Measurements from ENCODE around the gene SUSD2. TPM values are rescaled to one million over a fixed set of nuclear protein-coding genes. Genes with fewer than 3 reads are reported as not detected.

The SUSD2 gene
- total and polyA plus RNA-seq, 4 donors, result 0.14 to 2.5 (median 0.52) TPM

DNA sequence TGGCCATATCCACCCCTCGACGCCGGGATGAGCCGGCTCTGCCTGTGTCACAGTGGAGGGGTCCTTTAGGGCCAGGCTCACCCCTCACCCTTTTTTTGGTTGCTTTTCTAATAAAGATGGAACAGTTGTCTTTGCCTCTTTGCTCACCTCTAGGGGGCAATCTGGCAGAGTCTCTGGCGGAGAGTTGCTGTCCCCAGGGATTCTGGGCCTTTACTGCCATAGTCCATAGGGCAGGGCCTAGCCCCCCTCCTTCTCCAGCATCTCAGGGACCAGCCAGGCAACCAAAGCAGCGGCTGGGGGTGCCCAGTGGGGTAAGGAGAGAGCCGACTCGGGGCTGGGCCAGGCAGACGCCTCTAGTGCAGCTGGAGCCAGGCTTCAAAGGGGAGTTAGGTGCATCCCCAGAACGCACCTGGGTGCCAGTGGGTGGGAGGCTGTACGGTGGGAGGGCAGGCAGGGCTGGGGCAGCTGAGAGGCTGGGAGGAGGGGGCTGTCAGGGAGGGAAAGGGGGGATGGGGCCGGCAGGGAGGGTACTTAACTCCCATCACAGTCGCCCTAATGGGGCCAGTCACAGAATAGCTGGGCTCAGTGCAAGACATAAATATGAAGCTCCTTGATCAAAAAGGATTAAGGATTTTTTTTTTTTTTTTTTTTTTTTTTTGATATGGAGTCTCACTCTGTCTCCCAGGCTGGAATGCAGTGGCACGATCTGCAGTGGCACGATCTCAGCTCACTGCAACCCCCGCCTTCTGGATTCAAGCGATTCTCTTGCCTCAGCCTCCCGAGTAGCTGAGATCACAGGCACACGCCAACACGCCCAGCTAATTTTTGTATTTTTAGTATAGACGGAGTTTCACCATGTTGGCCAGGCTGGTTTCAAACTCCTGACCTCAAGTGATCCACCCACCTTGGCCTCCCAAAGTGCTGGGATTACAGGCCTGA is 2.5 kb upstream of the SUSD2 start:
- 93% methylated on average over 21 of the region's 21 CpGs for WGBS
- peaks cover 0 to 14% (median 6%) of the 10 kb centered on the region in 4 donors for H3K4me1 ChIP-seq (ENCODE audit: control insufficient read depth in 4 of 4, insufficient read depth in 4 of 4, low read length in 3 of 4)
- no peak for TF ChIP-seq TAF1 (conservative IDR thresholded peaks at IDR 0.05)
- TF ChIP-seq HNF4A (conservative IDR thresholded peaks at IDR 0.05), result no peak
- TF ChIP-seq RAD21 (IDR thresholded peaks at IDR 0.05), result no peak
- TF ChIP-seq, protein P1, sequence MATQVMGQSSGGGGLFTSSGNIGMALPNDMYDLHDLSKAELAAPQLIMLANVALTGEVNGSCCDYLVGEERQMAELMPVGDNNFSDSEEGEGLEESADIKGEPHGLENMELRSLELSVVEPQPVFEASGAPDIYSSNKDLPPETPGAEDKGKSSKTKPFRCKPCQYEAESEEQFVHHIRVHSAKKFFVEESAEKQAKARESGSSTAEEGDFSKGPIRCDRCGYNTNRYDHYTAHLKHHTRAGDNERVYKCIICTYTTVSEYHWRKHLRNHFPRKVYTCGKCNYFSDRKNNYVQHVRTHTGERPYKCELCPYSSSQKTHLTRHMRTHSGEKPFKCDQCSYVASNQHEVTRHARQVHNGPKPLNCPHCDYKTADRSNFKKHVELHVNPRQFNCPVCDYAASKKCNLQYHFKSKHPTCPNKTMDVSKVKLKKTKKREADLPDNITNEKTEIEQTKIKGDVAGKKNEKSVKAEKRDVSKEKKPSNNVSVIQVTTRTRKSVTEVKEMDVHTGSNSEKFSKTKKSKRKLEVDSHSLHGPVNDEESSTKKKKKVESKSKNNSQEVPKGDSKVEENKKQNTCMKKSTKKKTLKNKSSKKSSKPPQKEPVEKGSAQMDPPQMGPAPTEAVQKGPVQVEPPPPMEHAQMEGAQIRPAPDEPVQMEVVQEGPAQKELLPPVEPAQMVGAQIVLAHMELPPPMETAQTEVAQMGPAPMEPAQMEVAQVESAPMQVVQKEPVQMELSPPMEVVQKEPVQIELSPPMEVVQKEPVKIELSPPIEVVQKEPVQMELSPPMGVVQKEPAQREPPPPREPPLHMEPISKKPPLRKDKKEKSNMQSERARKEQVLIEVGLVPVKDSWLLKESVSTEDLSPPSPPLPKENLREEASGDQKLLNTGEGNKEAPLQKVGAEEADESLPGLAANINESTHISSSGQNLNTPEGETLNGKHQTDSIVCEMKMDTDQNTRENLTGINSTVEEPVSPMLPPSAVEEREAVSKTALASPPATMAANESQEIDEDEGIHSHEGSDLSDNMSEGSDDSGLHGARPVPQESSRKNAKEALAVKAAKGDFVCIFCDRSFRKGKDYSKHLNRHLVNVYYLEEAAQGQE (IDR thresholded peaks at IDR 0.05), result no peak
- TF ChIP-seq FOXA1 (IDR thresholded peaks at IDR 0.05), result no peak
- TF ChIP-seq, protein P2, sequence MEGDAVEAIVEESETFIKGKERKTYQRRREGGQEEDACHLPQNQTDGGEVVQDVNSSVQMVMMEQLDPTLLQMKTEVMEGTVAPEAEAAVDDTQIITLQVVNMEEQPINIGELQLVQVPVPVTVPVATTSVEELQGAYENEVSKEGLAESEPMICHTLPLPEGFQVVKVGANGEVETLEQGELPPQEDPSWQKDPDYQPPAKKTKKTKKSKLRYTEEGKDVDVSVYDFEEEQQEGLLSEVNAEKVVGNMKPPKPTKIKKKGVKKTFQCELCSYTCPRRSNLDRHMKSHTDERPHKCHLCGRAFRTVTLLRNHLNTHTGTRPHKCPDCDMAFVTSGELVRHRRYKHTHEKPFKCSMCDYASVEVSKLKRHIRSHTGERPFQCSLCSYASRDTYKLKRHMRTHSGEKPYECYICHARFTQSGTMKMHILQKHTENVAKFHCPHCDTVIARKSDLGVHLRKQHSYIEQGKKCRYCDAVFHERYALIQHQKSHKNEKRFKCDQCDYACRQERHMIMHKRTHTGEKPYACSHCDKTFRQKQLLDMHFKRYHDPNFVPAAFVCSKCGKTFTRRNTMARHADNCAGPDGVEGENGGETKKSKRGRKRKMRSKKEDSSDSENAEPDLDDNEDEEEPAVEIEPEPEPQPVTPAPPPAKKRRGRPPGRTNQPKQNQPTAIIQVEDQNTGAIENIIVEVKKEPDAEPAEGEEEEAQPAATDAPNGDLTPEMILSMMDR (IDR thresholded peaks at IDR 0.05; ENCODE audit: low read depth, low read length, missing input control), result peak; percentile 11
- no peak overlapping the region for H3K27ac ChIP-seq (ENCODE audit: low read depth in 1 of 2, low read length in 2 of 2)
- no peaks in the 10 kb centered on the region for H3K27me3 ChIP-seq (ENCODE audit: control insufficient read depth in 4 of 4, insufficient read depth in 4 of 4, low read length in 3 of 4)
- no peak overlapping the region for H3K9ac ChIP-seq (ENCODE audit: low read depth in 1 of 2, low read length in 2 of 2)
- no peak overlapping the region for H3K4me3 ChIP-seq (ENCODE audit: low read depth in 1 of 3, low read length in 3 of 3)
- H3K36me3 ChIP-seq (ENCODE audit: control insufficient read depth in 4 of 4, insufficient read depth in 3 of 4, low read depth in 1 of 4, low read length in 3 of 4), result peaks cover 0 to 13% (median 4%) of the 10 kb centered on the region in 4 donors
- H3K9me3 ChIP-seq (ENCODE audit: control insufficient read depth in 4 of 4, low read length in 3 of 4), result no peaks in the 10 kb centered on the region
- no peak for DNase-seq (ENCODE audit: low spot score)

DNA sequence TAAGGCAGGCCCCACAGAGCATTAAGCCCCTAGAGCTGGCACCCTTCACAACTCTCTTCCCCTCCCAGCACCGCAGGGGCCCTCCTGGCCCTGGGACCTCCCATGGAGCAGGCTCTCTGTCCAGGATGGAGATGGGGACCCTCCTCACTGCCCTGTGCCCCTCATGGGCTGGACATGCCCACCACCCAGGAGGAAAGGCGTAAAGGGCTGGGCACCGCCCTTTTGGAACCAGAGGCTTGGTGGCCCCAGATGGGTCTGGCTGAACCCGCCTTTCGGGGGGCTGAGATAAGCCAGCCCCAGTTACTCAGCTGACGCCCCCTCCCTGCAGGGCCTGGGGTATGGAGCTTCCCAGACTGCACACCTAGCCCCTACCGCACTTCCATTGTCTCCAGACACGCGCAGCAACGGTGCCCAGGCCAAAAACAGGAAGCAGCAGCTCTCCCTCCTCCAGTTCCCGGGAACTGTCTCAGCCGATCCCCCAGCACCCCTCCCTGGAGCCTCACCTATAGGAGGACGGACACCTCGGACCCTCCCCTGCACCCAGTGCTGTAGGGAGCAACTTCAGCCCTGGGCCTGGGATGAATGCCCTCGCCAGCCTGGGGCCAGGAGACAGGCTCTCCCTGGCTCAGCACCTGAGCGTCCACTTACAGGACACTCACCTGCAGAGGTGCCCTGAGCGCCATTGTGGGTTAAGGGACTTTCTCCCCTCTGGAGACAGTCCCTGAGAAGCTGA is 1.6 kb upstream of the SUSD2 start:
- no peak overlapping the region for H3K4me3 ChIP-seq (ENCODE audit: low read depth in 1 of 3, low read length in 3 of 3)
- H3K27ac ChIP-seq (ENCODE audit: low read depth in 1 of 2, low read length in 2 of 2), result no peak overlapping the region
- H3K27me3 ChIP-seq (ENCODE audit: control insufficient read depth in 4 of 4, insufficient read depth in 4 of 4, low read length in 3 of 4), result no peaks in the 10 kb centered on the region
- H3K9ac ChIP-seq (ENCODE audit: low read depth in 1 of 2, low read length in 2 of 2), result no peak overlapping the region
- DNase-seq (ENCODE audit: low spot score), result no peak
- 88% methylated on average over 17 of the region's 17 CpGs for WGBS
- TF ChIP-seq YY1 (IDR thresholded peaks at IDR 0.05) (no peak), TAF1 (conservative IDR thresholded peaks at IDR 0.05) (no peak)
- TF ChIP-seq, protein P3, sequence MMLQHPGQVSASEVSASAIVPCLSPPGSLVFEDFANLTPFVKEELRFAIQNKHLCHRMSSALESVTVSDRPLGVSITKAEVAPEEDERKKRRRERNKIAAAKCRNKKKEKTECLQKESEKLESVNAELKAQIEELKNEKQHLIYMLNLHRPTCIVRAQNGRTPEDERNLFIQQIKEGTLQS (IDR thresholded peaks at IDR 0.05), result no peak
- TF ChIP-seq, protein P4, sequence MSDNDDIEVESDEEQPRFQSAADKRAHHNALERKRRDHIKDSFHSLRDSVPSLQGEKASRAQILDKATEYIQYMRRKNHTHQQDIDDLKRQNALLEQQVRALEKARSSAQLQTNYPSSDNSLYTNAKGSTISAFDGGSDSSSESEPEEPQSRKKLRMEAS (IDR thresholded peaks at IDR 0.05), result no peak
- peaks cover 0 to 12% (median 6%) of the 10 kb centered on the region in 4 donors for H3K4me1 ChIP-seq (ENCODE audit: control insufficient read depth in 4 of 4, insufficient read depth in 4 of 4, low read length in 3 of 4)
- peaks cover 0 to 10% (median 3%) of the 10 kb centered on the region in 4 donors for H3K36me3 ChIP-seq (ENCODE audit: control insufficient read depth in 4 of 4, insufficient read depth in 3 of 4, low read depth in 1 of 4, low read length in 3 of 4)
- H3K9me3 ChIP-seq (ENCODE audit: control insufficient read depth in 4 of 4, low read length in 3 of 4), result no peaks in the 10 kb centered on the region
